22Rv1 (cell line): ENCODE data around the gene GARNL3.

Experiments
- H3K27ac ChIP-seq: fragments of 450-650 bp; 2 replicates; pipeline ENCODE4 v1.5.1; 2017
- ZFX ChIP-seq: fragments of 450-650 bp; IDR thresholded peaks from 2 replicates; pipeline ENCODE4 v1.6.1; 2017; ENCODE audit warnings: antibody characterized with exemption, borderline replicate concordance
- TF ChIP-seq, protein P1 (sequence below): fragments of 450-650 bp; IDR thresholded peaks from 2 replicates; pipeline ENCODE4 v1.5.1; 2017; ENCODE audit warnings: mild to moderate bottlenecking

GARNL3 gene

DNA sequence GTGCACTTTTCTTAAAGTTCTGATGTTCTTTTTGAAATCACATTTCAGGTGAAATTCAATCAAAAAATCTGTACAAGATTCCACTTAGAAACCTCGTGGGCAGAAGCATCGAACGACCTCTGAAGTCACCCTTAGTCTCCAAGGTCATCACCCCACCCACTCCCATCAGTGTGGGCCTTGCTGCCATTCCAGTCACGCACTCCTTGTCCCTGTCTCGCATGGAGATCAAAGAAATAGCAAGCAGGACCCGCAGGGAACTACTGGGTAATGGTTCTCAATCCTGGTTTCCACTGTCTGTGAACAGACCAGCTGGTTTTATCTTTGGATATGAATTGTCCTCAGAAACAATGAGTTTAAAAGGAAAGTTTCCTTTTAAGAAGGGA is 124.3 kb downstream of the GARNL3 start:
- no peak for TF ChIP-seq ZFX
- TF ChIP-seq, protein P1, sequence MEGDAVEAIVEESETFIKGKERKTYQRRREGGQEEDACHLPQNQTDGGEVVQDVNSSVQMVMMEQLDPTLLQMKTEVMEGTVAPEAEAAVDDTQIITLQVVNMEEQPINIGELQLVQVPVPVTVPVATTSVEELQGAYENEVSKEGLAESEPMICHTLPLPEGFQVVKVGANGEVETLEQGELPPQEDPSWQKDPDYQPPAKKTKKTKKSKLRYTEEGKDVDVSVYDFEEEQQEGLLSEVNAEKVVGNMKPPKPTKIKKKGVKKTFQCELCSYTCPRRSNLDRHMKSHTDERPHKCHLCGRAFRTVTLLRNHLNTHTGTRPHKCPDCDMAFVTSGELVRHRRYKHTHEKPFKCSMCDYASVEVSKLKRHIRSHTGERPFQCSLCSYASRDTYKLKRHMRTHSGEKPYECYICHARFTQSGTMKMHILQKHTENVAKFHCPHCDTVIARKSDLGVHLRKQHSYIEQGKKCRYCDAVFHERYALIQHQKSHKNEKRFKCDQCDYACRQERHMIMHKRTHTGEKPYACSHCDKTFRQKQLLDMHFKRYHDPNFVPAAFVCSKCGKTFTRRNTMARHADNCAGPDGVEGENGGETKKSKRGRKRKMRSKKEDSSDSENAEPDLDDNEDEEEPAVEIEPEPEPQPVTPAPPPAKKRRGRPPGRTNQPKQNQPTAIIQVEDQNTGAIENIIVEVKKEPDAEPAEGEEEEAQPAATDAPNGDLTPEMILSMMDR = no peak
- H3K27ac ChIP-seq = no peak overlapping the region

- no peak overlapping the region for H3K27ac ChIP-seq
- TF ChIP-seq, protein P1 = no peak
- no peak for TF ChIP-seq ZFX
Measured at GRCh38 chr9:127389381-127390247, 125.0 kb downstream of the GARNL3 start.

GRCh38 chr9:127390248-127390545 is 125.6 kb downstream of the GARNL3 start:
- H3K27ac ChIP-seq = no peak overlapping the region
- TF ChIP-seq ZFX = no peak
- TF ChIP-seq, protein P1 = no peak

GRCh38 chr9:127390563-127390962 is 126.0 kb downstream of the GARNL3 start:
- H3K27ac ChIP-seq = no peak overlapping the region
- no peak for TF ChIP-seq ZFX
- TF ChIP-seq, protein P1 = no peak

- no peak overlapping the region for H3K27ac ChIP-seq
- TF ChIP-seq, protein P1 = no peak
- TF ChIP-seq ZFX = no peak
Measured at GRCh38 chr9:127392166-127392565, 127.6 kb downstream of the GARNL3 start.

DNA sequence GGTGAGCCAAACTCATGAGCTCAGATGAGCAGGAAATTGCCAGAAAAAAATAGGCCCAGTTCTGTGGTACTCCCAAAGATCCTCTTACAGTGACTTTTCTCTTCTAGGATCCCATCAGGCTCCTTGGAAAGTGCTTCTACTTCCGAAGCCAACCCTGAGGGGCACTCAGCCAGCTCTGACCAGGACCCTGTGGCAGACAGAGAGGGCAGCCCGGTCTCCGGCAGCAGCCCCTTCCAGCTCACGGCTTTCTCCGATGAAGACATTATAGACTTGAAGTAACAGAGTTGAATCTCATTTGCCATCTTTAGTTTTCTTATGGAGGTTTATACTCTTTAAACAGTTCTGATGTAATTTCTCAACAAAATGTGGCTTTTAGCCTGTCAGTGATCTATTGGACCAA is 128.4 kb downstream of the GARNL3 start:
- no peak overlapping the region for H3K27ac ChIP-seq
- no peak for TF ChIP-seq ZFX
- TF ChIP-seq, protein P1 = no peak

GRCh38 chr9:127393645-127394044 is 129.1 kb downstream of the GARNL3 start:
- TF ChIP-seq, protein P1 = no peak
- TF ChIP-seq ZFX = no peak
- no peak overlapping the region for H3K27ac ChIP-seq
